Esophagus (tissue), 2 donors: ENCODE measurements around the gene STX5. TPM values are rescaled to one million over a fixed set of nuclear protein-coding genes. Genes with fewer than 3 reads are reported as not detected.
A peak's percentile ranks its signal among the peaks of the same experiment; 100 is the strongest.
"Not testable (repeated sequence)": the region's sequence is repeated elsewhere in the genome, so short reads cannot be mapped to it uniquely, and the experiment has no call there.

Source experiments
- H3K27ac ChIP-seq, 2 donors: one replicate each; pipeline ENCODE4 v1.5.1; 2013; ENCODE audit warnings: low read depth in 2 of 2, mild to moderate bottlenecking in 2 of 2, inconsistent platforms in 1 of 2, low read length in 1 of 2, moderate library complexity in 1 of 2
- H3K27me3 ChIP-seq, 2 donors: one replicate each; pipeline ENCODE4 v1.6.1; 2013; ENCODE audit warnings: low read length in 2 of 2, control low read depth in 1 of 2, mild to moderate bottlenecking in 1 of 2; ENCODE audit not compliant: insufficient read depth in 2 of 2, control insufficient read depth in 1 of 2
- H3K36me3 ChIP-seq, 2 donors: one replicate each; pipeline ENCODE4 v1.6.1; 2013; ENCODE audit warnings: low read length in 1 of 2; ENCODE audit not compliant: control insufficient read depth in 2 of 2, insufficient read depth in 2 of 2
- H3K4me1 ChIP-seq, 2 donors: one replicate each; pipeline ENCODE4 v1.6.1; 2013; ENCODE audit warnings: low read length in 1 of 2; ENCODE audit not compliant: control insufficient read depth in 2 of 2, insufficient read depth in 2 of 2
- H3K4me3 ChIP-seq, 2 donors: one replicate each; pipeline ENCODE4 v1.5.1; 2013; ENCODE audit warnings: low read length in 2 of 2, mild to moderate bottlenecking in 2 of 2, low read depth in 1 of 2, moderate library complexity in 1 of 2
- H3K9me3 ChIP-seq, 2 donors: one replicate each; pipeline ENCODE4 v1.6.1; 2013; ENCODE audit warnings: mild to moderate bottlenecking in 2 of 2, low read depth in 1 of 2, low read length in 1 of 2, moderate library complexity in 1 of 2; ENCODE audit not compliant: control insufficient read depth in 2 of 2, insufficient read depth in 1 of 2
- WGBS, 2 donors: extraction: QIAGEN DNeasy Blood & Tissue Kit; methylation state at CpG; one replicate each; pipeline ENCODE4 v1.1.7; 2013; 5-methylcytosine and 5-hydroxymethylcytosine counted together
- polyA plus RNA-seq, 2 donors: library from polyadenylated mRNA; stranded (reverse); fragments of 200-250 nt; gene quantifications; one replicate each; pipeline ENCODE4 v1.2.3, GENCODE V29; 2013
- donor health status: healthy with polysubstance abuse.
- donor health status: Bipolar disorder and iron deficiency.

Gene STX5
- polyA plus RNA-seq, 2 donors: 14.5 to 25.2 TPM

- H3K4me1 ChIP-seq: peaks cover 0 to 3% of the 10 kb centered on the region in 2 donors
- H3K27ac ChIP-seq: no peak overlapping the region
- no peaks in the 10 kb centered on the region for H3K36me3 ChIP-seq
- H3K9me3 ChIP-seq: no peaks in the 10 kb centered on the region
- 98 to 99% methylated on average over 3 of the region's 3 CpGs for WGBS, 2 donors
- H3K27me3 ChIP-seq: no peaks in the 10 kb centered on the region
- H3K4me3 ChIP-seq: no peak overlapping the region
These were observed 12.3 kb upstream of the STX5 start for GRCh38 chr11:62844154-62844553.

GRCh38 chr11:62843466-62843865 lies 11.6 kb upstream of the STX5 start:
- no peak overlapping the region for H3K27ac ChIP-seq
- no peak overlapping the region for H3K4me3 ChIP-seq
- H3K9me3 ChIP-seq: no peaks in the 10 kb centered on the region
- no peaks in the 10 kb centered on the region for H3K36me3 ChIP-seq
- H3K4me1 ChIP-seq: peaks cover 0 to 3% of the 10 kb centered on the region in 2 donors
- H3K27me3 ChIP-seq: no peaks in the 10 kb centered on the region
- 91 to 94% methylated on average over 3 of the region's 3 CpGs for WGBS, 2 donors

DNA sequence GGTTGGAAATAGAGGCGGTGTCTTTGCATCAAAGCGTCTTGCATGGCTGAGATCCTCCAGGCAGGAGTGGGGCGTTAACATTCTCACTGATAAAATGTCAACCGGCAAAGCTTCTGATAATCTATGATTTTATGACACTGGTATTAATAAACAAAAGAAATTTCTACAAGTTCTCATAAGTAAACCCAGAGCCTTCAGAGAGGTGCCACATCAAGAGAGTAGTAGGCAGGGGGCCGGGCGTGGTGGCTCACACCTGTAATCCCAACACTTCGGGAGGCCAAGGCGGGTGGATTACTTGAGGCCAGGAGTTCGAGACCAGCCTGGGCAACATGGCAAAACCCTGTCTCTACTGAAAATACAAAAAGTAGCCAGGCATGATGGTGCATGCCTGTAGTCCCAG lies 11.0 kb upstream of the STX5 start:
- H3K9me3 ChIP-seq, H3K27me3 ChIP-seq, H3K4me3 ChIP-seq, H3K4me1 ChIP-seq, H3K36me3 ChIP-seq: not testable (repeated sequence)
- 68 to 71% methylated on average over 9 of the region's 9 CpGs for WGBS, 2 donors
- peak overlapping the region; percentile 92 to 98 for H3K27ac ChIP-seq

DNA sequence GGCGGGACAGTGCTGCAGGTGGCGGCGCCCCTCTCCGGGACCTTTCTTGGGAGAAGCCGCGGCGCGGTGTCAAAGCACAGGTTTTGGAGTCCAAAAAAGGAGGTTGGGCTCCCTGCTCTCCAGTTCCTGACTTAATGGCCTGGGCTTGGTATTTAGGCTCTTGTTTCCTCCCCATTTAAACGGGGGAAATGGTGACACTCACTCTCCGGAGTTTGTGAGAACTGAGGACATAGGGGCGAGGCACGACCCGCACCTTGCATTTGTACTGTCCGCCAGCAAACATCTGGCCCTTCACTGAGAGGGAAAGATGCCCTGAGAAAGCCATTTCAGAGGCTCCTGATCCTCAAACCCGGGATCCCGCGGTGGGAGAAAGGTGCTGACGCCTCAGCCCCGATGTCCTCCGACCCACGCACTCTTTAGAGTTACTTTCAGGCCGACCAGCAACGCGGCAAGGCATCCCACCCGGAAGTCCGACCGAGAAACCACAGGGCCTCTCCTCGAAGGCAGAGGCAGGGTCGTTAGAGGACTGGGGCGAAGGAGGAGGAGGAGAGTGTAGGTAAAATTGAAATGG lies 10.4 kb upstream of the STX5 start:
- Histone ChIP-seq H3K27ac (peak overlapping the region; percentile 92 to 98), H3K4me1 (peaks cover 0 to 3% of the 10 kb centered on the region in 2 donors), H3K36me3 (no peaks in the 10 kb centered on the region), H3K27me3 (no peaks in the 10 kb centered on the region), H3K9me3 (no peaks in the 10 kb centered on the region), H3K4me3 (peak overlapping the region; percentile 54 to 58)
- WGBS, 2 donors: 5 to 11% methylated on average over 30 of the region's 30 CpGs

DNA sequence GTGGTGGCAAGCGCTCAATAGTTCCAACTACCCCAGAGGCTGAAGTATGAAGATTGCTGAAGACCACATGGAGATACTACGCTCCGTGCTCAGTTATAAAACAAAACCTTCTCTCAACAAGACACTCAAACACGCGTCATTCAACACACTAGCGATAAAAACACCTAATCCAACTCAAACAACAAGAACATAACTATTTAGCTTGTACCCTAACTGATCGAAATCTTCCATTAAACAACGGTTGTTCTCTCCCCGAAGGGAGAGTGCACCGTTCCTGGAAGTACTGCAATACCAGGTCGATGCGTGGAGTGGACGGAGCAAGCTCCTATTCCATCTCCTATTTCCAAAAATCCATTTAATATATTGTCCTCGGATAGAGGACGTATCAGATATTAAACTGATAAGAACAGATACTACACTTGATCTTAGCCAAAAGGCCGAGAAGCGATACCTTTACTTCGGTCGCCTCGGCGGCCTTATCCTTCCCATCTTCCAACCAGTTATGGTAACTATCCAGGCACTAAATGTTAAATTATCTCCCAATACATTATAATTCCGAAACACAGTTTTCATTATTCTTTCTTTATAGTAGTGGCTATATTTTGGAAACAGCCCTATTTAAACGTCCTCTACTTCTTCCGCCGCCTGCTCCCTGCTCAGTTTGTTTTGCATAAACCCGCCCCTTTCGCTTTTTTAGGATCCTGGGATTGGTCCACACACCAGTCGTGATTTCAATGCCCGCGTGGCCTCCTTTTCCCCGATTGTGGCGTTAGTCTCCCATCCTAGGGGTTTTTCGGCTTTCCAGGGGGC lies 9.7 kb upstream of the STX5 start:
- Histone ChIP-seq H3K4me3 (peak overlapping the region; percentile 54 to 97), H3K9me3 (no peaks in the 10 kb centered on the region), H3K4me1 (peaks cover 0 to 3% of the 10 kb centered on the region in 2 donors), H3K27me3 (no peaks in the 10 kb centered on the region), H3K36me3 (no peaks in the 10 kb centered on the region), H3K27ac (peak overlapping the region; percentile 99)
- 0% methylated on average over 33 of the region's 33 CpGs for WGBS, 2 donors

DNA sequence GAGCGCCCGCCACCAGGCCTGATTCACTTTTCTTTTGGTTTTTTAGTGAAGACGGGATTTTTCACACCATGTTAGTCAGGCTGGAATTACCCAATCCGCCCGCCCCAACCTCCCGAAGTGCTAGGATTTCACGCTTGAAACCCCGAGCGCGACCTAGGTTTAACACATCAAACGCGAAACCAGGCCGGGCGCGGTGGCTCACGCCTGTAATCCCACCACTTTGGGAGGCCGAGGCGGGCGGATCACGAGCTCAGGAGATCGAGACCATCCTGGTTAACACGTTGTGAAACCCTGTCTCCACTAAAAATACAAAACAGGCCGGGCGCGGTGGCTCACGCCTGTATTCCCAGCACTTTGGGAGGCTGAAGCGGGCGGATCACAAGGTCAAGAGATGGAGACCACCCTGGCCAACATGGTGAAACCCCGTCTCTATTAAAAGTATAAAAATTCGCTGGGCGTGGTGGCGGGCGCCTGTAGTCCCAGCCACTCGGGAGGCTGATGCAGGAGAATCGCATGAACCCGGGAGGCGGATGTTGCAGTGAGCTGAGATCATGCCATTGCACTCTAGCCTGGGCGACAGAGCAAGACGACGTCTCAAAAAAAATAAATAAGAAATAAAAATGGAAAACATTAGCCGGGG lies 9.0 kb upstream of the STX5 start:
- H3K9me3 ChIP-seq, H3K4me1 ChIP-seq, H3K27me3 ChIP-seq, H3K36me3 ChIP-seq: not testable (repeated sequence)
- peak overlapping the region; percentile 44 to 97 for H3K4me3 ChIP-seq
- WGBS, 2 donors: 1% methylated on average over 41 of the region's 41 CpGs
- H3K27ac ChIP-seq: peak overlapping the region; percentile 99

GRCh38 chr11:62839050-62839945 lies 7.4 kb upstream of the STX5 start, which contains the start of gene WDR74:
WDR74 (minus strand) TSS chr11:62839590; CDS start chr11:62839570, 20 bp downstream.
- Histone ChIP-seq H3K27me3 (no peaks in the 10 kb centered on the region), H3K9me3 (no peaks in the 10 kb centered on the region), H3K4me3 (peak within 1 kb of the TSS; percentile 95 to 97), H3K36me3 (peaks cover 8 to 15% of the 10 kb centered on the region in 2 donors), H3K27ac (peak within 1 kb of the TSS; percentile 99), H3K4me1 (peaks cover 0 to 3% of the 10 kb centered on the region in 2 donors)
- WGBS, 2 donors: 0% methylated on average over 60 to 62 of the region's 62 CpGs

- Histone ChIP-seq H3K27ac (no peak overlapping the region), H3K4me3 (no peak overlapping the region), H3K36me3 (peaks cover 12 to 15% of the 10 kb centered on the region in 2 donors), H3K9me3 (no peaks in the 10 kb centered on the region), H3K27me3 (no peaks in the 10 kb centered on the region), H3K4me1 (peaks cover 0 to 5% of the 10 kb centered on the region in 2 donors)
- 84 to 89% methylated on average over 8 of the region's 8 CpGs for WGBS, 2 donors
These were observed 3.5 kb upstream of the STX5 start for GRCh38 chr11:62835336-62835735.
